ENCODE data around the gene TM9SF1. TPM values are rescaled to one million over a fixed set of nuclear protein-coding genes. Genes with fewer than 3 reads are reported as not detected.

The TM9SF1 gene
- total and polyA plus RNA-seq, 4 donors = 32.7 to 71.9 (median 52.0) TPM

- Histone ChIP-seq H3K27me3 (ENCODE audit: control insufficient read depth in 3 of 3, insufficient read depth in 3 of 3, low read length in 2 of 3) (no peaks in the 10 kb centered on the region), H3K36me3 (ENCODE audit: control insufficient read depth in 4 of 4, insufficient read depth in 4 of 4, low read length in 4 of 4) (peaks cover 7 to 22% (median 21%) of the 10 kb centered on the region in 4 donors), H3K9ac (ENCODE audit: insufficient read depth in 1 of 2, low read length in 2 of 2) (peak overlapping the region in 1 of 2 donors; percentile 2), H3K9me3 (ENCODE audit: control insufficient read depth in 4 of 4, insufficient read depth in 3 of 4, low read length in 3 of 4) (no peaks in the 10 kb centered on the region), H3K4me3 (no peak overlapping the region), H3K4me1 (ENCODE audit: control insufficient read depth in 5 of 5, insufficient read depth in 5 of 5, low read length in 5 of 5) (peaks cover 0 to 8% (median 4%) of the 10 kb centered on the region in 5 donors), H3K27ac (ENCODE audit: low read depth in 1 of 2, low read length in 1 of 2) (peak overlapping the region; percentile 92 to 99)
- 91 to 97% methylated on average over 7 of the region's 7 CpGs for WGBS, 2 donors
- ATAC-seq (ENCODE audit: insufficient read depth, low FRiP score) = no peak
- TF ChIP-seq CTCF (IDR thresholded peaks at IDR 0.05; ENCODE audit: control extremely low read depth, extremely low read depth) = no peak
- no peak for DNase-seq
Observed at GRCh38 chr14:24213866-24214662, 18.8 kb upstream of the TM9SF1 start.

- Histone ChIP-seq H3K27me3 (ENCODE audit: control insufficient read depth in 3 of 3, insufficient read depth in 3 of 3, low read length in 2 of 3) (no peaks in the 10 kb centered on the region), H3K27ac (ENCODE audit: low read depth in 1 of 2, low read length in 1 of 2) (peak within 1 kb of the TSS; percentile 98 to 99), H3K4me3 (peak within 1 kb of the TSS; percentile 76), H3K4me1 (ENCODE audit: control insufficient read depth in 5 of 5, insufficient read depth in 5 of 5, low read length in 5 of 5) (peaks cover 0 to 8% (median 4%) of the 10 kb centered on the region in 5 donors), H3K9me3 (ENCODE audit: control insufficient read depth in 4 of 4, insufficient read depth in 3 of 4, low read length in 3 of 4) (no peaks in the 10 kb centered on the region), H3K9ac (ENCODE audit: insufficient read depth in 1 of 2, low read length in 2 of 2) (peak within 1 kb of the TSS; percentile 76 to 95), H3K36me3 (ENCODE audit: control insufficient read depth in 4 of 4, insufficient read depth in 4 of 4, low read length in 4 of 4) (peaks cover 7 to 24% (median 21%) of the 10 kb centered on the region in 4 donors)
- no peak for TF ChIP-seq CTCF (IDR thresholded peaks at IDR 0.05; ENCODE audit: control extremely low read depth, extremely low read depth)
- ATAC-seq (ENCODE audit: insufficient read depth, low FRiP score) = peak; percentile 89
- DNase-seq = peak; percentile 98 to 99 (median 99)
- 1% methylated on average over 50 to 53 of the region's 53 CpGs for WGBS, 2 donors
Observed at GRCh38 chr14:24212924-24213865, 18.0 kb upstream of the TM9SF1 start, which contains the start of gene CHMP4A. CHMP4A (minus strand) TSS chr14:24213488; CDS start chr14:24213439, 49 bp downstream.

GRCh38 chr14:24211311-24211710 lies 16.1 kb upstream of the TM9SF1 start:
- Histone ChIP-seq H3K4me3 (no peak overlapping the region), H3K36me3 (ENCODE audit: control insufficient read depth in 4 of 4, insufficient read depth in 4 of 4, low read length in 4 of 4) (peaks cover 7 to 38% (median 36%) of the 10 kb centered on the region in 4 donors), H3K27ac (ENCODE audit: low read depth in 1 of 2, low read length in 1 of 2) (no peak overlapping the region), H3K9me3 (ENCODE audit: control insufficient read depth in 4 of 4, insufficient read depth in 3 of 4, low read length in 3 of 4) (no peaks in the 10 kb centered on the region), H3K9ac (ENCODE audit: insufficient read depth in 1 of 2, low read length in 2 of 2) (no peak overlapping the region), H3K27me3 (ENCODE audit: control insufficient read depth in 3 of 3, insufficient read depth in 3 of 3, low read length in 2 of 3) (no peaks in the 10 kb centered on the region), H3K4me1 (ENCODE audit: control insufficient read depth in 5 of 5, insufficient read depth in 5 of 5, low read length in 5 of 5) (peaks cover 0 to 8% (median 4%) of the 10 kb centered on the region in 5 donors)
- DNase-seq = no peak
- no peak for TF ChIP-seq CTCF (IDR thresholded peaks at IDR 0.05; ENCODE audit: control extremely low read depth, extremely low read depth)
- WGBS, 2 donors = 94 to 97% methylated on average over 6 of the region's 6 CpGs
- ATAC-seq (ENCODE audit: insufficient read depth, low FRiP score) = no peak

Measured in lung (tissue), 12 donors.